NCI-H2196 (cell line): ENCODE measurements around the gene POC1B.

Experiments used
- DNase-seq: peaks from one replicate; lab custom pipeline; 2025; ENCODE audit not compliant: unreplicated experiment; lab: John Stamatoyannopoulos, UW

POC1B gene

DNA sequence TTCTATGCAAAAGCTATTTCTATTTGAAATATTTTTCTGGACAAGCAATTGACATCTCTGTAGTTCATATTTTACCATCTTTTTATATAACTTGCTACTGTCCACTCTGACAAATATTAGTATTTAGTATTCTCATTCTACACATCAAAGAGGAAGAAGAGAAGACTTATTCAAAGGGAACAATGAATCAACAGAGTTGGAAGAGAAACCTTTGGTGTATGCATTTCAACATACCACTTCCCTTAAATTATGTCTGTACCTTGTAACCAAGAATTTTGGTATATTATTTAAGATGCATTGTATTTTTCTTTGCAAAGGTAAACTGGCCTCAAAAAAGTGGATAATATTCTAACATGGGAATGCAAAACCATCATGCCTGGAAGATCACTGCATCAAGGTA lies 101.5 kb downstream of the POC1B start:
- DNase-seq: no peak

DNA sequence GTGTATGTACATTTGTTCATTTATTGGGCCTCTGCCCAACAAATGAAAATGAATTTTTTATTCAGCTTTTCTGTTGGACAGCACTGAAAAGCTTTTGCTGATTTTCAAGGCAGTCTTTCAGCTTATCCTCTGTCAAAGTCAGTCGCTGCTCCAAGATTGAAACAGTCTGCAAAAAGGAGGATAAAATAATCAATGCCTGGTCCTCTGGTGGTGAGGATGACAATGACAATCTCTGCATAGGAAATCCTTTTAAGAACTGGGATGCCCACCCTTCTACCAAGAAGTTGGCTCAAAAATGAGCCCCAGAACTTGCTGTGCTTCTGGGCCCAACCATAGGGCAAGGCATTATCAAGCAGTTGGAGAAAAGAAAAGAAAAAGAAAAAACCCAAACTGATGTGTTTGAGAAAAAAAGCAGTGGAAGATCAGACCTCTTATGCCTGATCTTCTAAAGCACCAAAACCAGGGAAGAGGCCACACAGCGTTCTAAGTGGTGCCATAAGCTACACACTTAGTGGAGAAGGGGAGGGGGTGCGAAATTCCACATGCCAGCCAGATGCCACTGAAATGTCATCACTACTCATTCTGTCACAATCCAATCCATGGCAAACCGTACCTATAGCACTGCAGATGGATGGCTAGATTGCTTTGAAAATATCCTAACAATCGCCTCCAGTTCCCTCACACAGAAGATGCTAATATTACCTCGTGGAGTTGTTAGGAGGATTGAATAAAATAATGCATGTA lies 104.6 kb downstream of the POC1B start:
- no peak for DNase-seq

DNA sequence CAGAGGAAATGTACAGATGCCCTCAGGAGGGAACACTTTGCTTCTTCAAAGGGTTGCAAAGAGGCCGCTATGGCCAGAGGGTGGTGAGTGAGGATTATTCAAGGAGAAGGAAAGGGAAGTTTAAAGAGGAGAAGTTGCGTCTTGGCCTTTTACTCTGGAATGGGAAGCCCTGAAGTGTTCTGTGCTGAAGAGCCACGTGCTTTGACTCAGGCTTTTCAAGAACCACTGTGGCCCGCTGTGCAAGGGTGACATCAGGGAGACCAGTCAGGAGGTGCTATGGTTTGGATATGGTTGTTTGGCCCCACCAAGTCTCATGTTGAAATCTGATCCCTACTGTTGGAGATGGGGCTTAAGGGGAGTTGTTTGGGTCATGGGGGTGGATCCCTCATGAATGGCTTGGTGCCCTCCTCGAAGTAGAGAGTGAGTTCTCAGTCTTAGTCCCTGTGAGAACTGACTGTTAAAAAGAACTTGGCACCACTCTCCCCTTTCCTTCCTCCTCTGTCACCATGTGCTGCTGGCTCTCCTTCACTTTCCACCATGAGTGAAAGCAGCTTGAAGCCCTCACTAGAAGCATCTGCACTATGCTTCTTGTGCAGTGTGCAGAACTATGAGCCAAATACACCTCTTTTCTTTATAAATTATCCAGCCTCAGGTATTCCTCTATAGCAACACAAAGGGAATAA lies 107.5 kb downstream of the POC1B start:
- no peak for DNase-seq

DNA sequence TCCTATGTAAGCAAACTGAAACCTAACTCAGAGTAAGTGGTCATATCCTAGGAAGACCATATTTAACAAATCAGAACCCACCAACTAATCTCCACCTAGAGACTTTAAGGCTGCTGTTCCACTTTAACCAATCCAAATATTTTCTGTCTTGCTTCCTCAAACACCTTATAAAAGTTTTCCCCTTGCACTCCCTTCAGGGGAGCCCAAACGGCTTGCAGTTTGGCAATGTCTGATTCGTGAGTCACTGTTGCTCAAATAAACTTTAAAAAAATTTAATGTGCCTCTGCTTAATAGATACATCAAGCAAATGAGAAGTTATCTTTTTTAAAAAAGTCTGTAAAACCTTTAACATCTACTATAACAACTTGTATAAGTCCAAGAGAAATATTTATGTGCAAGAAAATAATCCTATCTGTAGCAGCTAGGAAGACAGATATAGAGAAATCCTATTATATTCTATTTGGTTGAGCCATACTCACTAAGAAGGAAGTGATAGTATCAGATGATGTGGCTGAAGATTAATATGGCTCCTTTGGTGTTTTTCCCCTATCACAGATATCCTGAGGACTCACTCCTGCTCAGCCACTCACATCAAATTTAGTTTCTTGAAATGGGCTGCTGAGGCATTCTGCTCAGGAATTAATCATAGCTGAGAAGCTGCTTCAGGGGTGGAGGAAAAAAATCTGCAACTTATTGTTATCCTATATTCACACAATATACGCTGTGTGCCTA lies 108.4 kb downstream of the POC1B start:
- DNase-seq: no peak

DNA sequence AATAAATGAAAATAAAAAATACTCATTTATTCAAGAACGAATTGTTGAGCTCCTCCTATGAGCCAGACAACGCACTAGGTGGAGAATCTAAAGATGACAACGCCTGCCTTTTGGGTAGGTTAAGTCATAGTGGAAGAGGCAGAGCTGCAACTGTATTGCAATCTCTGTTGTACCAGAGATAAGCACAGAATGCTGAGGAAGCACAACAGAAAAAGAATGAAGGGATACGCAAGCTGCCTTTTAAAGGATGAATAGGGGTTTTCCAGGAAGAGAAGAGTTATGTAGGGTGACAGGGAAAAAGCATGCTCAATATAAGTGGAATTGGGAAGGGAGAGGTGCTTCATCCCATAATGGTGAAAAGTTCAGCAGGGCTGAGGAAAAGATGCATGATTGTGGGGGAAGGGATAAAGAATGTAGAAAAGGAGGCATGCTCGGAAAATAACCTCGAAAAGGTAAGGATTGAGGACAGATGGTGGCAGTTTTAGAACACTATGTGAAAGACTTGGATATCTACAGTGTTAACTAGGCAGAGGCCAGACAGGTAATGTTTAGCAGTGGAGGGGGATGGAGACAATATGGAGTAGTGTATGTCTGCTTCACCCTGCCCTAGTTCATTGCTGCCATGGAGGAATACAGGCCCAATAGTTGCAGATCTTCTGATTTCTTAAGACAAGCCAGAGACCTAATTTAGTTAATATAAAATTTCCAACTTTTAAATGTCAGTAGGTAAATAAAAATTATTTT lies 109.6 kb downstream of the POC1B start:
- no peak for DNase-seq

DNA sequence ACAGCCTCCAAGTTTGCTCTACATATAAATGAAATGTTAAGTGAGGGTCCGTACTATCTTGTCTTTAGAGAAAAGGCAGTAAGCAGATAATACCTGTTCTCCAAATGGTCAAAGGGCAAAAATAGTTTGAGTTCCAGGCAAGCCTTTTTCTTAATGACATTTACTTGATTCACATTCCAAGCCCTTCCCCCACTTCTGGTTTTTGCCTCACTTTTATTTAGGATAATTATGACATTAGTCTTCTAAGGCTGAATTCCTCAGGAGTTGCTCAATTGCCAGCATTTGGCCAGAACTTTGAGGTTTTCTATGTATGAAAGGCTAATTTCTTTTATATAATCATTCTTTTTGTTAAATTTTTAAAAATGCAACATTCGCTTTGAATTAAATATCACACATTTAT lies 111.0 kb downstream of the POC1B start:
- DNase-seq: no peak

DNA sequence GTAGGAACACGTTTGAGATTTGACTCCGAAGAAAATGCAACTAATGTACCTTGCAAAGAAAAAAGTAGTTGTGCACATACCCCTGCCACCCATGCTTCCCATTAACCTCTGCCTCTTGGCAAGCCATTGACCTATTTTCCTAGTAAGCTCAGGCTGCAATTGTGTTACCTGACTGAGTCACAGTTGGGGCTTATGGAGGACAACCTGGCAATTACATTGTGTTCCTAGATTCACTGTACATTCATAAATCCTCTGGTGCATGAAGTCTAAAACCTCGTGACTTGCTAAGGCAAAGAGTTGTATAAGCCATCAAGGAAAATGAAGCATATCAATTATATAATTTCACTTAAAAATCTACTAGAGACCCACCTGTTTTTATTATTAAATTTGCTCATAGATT lies 111.5 kb downstream of the POC1B start:
- DNase-seq: no peak

DNA sequence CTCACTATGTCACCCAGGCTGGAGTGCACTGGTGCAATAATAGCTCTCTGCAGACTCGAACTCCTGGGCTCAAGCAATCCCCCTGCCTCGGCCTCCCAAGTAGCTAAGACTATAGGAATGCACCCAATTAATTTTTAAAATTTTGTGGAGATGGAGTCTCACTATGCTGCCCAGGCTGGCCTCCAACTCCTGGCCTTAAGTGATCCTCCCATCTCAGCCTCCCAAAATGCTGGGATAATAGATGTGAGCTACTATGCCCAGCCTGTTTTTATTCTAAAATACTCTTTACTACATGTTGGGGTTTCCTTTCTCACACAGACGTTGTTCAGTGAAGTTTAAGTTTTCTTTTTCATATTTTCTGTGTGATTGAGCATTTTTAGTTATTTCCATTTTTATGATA lies 112.6 kb downstream of the POC1B start:
- DNase-seq: no peak

DNA sequence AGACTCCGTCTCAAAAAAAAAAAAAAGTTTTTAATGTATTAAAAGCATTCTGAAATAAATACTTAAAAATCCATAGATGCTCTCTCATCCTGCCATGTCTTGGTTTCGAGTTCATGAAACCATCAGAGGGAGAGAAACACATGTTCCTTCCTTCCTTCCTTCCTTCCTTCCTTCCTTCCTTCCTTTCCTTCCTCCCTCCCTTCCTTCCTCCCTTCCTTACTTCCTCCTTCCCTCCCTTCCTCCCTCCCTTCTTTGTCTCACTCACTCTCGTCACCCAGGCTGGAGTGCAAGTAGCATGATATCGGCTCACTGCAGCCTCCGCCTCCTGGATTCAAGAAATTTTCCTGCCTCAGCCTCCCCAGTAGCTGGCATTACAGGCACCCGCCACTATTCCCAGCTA lies 113.2 kb downstream of the POC1B start:
- no peak for DNase-seq

DNA sequence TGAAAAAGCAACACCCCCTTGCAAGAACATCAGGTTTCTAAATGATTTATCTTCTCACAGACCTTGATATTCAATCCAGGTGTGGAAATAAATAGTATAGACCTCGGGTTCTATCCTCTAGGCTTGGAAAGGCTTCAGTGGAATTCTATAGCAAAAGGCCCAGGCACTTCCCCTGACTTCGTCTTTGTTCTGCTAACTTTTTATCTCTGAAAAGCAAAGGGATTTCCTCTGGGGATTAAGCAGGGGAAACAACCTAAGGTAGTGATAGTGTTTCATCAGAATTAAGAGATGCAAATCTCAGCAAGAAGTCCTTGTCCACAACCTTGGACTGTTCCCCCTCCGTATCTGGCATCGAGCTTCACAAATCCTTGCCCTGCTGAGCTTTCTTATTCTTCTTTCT lies 114.0 kb downstream of the POC1B start:
- DNase-seq: no peak

DNA sequence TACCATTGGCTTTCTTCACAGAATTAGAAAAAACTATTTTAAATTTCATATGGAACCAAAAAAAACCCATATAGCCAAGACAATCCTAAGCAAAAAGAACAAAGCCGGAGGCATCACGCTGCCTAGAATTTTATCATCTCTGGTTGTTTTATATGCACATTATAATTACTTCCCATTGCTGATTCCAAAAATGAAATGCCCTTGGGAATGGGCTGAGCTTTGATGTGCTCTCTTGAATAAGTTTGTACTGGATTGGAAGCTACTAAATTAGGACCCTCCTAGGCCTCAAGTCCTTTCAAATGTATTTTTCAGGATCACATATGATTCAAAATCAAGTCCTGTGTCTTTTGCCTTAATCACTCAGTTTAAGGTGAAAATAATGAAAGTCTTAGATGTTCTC lies 114.6 kb downstream of the POC1B start:
- no peak for DNase-seq

DNA sequence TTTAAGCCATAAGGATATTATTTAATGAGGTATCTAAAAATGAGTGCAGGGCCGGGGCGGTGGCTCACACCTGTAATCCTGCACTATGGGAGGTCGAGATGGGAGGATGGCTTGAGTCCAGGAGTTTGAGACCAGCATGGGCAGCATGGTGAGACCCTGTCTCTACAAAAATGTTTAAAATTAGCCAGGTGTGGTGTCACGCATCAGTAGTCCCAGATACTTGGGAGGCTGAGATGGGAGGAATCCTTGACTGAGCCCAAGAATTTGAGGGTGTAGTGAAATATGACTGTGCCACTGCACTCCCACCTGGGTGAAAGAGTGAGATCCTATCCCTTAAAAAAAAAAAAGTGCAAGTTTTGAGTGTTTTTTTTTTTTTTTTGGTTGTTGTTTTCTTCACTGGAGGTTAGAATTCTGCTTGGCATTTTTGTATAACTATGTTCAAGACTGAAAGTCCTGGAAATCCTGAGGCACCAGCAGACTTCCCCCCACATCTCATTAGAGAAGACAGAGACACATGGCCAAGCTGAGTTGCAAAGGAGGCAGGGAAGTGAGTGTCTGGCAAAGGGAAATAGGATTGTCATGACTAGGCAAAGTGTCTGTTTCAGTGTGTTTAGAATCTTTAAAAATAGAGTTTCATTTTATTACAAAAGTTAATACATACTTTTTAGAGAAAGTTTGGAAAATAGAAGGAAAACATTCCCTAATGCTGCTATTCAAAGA lies 120.1 kb downstream of the POC1B start:
- DNase-seq: no peak

DNA sequence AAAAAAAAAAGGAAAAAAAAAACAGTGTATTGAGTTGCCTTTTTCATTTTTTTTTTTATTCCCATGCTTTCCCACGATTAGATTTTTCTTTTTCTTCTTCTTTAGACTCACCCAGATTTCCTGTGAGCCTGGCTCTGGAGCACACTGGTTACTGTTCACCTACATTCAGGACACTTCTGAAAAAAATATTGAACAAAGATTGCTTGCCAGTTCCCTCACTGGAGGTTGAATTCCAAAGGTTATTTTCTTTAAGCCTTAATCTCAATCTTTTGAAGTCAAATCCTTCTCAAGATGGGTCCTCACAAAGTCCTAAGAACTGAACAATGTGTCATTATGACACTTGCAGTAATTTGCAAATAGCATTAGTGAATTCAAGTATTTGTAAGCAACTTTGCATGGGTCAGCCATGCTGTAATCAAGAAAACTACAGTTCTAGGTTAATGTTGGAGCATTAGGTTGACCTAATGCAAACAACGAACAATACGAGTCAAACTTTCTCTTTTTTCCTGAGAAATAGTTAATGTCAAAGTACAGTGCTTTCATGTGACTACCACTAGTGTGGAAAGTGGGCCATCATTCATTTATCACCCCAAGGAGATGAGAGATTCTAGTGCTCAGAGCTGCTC lies 124.3 kb downstream of the POC1B start:
- no peak for DNase-seq

DNA sequence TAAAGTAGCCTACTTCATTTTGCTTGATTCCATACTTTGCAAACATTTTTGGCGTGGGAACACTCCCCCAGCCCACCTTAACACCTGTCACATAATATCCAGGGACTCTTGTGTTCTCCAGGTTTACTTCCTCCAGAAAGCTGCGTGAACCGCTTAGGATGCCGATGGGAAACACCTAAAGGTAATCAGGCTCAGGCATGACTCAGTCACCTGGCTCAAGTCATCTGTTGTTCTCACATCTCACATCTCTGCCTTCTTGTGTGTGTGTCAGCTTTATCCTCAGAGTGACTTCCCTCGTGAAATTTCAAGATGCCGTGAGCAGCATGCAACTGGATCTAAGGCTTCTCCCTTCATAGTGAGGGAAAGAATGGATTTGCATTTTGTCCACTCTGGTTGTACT lies 125.4 kb downstream of the POC1B start:
- DNase-seq: no peak

DNA sequence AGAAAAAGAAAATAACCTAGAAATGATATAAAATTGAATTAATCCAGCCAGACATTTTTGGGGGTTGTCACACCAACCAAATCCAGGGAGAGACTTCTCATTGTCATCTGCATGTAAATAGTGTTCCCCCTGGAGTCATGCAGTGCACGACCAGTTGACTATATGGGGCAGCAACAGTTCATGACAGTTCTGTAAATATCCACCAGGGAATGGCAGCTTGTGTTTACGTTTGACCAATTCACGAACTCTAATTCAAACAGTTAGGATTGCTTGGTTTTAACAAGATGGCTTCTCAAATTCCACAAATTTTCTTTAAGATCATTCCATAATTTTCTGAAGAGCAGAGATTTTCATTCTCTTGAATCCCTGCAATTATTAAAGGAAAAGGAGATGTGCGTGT lies 130.1 kb downstream of the POC1B start:
- no peak for DNase-seq

DNA sequence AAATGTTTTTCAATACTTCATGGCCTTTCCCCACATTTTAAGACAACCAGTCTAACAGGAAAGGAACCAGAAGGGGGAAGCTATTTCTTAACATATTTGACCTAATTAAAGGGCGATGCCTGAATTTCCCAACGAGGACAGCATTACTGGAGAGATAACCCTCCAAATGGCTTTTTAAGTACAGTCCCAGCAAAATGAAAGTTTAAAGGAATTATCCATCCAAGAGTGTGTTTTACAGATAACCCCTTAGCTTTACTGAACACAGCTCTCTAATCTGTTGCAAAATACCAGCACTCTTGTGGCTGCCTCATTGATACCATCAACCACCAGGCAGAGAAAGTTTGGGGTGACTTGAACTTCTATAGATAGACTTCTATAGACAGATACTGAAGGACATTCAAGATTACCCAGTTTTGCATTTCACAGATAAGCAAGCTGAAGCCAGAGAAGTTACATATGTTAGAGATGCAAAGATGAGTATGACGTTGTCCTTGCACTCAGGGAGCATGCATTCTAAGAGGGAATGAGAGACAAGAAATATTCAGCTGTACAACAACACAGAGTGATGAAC lies 132.2 kb downstream of the POC1B start:
- no peak for DNase-seq

DNA sequence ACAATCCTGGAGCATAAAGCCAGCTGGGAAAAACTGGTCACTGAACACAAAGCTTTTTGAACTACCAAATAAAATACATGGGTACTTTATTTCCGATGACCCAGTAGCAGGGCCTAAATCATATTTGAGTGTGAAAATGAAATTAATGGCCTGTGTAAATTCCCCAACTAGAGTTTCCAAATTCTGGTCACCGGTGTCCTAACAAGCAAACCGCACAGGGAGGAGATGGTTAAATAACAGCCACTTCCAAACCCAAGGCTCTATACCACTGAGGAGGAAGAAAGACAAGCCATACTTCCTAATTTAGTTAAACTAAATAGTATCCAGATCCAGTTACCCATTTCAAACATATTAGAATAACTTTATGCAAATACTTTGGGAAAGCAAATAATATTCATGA lies 133.5 kb downstream of the POC1B start:
- DNase-seq: no peak

DNA sequence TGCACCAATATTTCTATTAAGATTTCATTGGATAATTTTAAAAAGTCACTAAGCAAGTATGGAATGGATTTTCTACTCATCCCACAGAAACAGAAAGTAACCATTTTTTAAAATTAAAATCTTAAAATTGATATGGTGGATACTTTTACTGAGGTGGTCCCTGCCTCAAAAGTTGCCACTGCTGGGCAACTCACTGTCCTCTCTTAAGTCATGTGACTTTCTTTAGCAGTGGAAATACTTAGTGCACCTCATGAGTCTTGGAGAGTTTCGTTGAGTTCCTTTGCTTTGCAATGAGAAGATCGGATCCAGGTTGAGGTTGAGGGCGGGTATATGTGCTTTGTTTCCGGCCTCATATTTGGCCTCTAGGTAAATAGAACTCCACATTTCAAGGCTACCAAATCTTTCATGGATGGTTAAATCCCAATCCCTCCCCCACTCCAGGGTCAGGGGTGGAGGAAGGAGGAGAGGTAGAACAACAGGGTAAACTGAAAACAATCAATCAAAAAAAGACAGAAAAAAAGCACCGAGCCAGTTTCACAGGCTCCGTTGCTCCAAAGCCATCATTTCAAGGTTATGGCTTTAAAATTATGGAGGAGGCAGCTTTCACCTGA lies 134.0 kb downstream of the POC1B start:
- no peak for DNase-seq

DNA sequence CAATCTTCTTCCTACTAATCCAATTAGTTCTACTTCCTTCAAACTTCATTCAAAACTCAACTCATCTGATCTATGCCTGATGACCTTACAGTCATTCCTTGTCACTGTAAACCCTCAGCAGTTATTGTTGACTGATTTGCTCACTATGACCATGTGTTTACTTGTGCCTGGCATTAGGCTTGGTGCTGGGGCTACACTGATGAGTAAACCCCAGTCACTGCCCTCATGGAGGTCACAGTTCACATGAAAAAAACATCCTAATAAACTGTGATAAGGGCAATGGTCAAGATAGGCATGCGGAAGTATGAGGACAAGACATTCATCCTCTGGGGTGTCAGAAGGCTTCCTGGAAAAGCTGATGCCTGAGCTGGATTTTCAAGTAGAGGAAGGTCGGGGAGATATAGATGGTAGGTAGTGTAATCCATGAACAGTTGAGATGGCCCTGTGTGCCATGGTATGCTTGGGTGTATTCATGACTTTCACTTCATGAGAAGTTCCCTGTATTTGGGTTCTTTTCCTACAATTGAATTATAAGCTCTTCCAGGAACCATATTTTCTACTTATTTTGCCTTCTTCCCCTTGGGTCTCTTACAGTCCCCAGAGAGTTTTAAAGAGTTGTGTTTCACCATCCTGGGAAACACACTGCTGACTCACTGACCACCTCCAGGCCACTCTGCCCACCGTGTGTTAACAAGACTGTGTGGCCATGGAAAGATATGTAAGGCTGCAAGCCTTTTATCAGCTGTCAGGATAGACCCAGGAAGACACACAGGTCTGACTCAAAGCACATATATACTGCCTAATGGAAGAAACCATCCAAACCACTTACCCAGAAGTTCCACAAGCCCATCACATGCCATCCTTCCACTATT lies 134.8 kb downstream of the POC1B start:
- DNase-seq: no peak
